SU-DHL-6 (cell line): Measurements from ENCODE around the gene TMEM38B.

ENCODE experiments used
- CTCF ChIP-seq: fragments of 200-600 bp; sonication (generic); IDR thresholded peaks from one replicate; pipeline ENCODE4 v1.5.1; 2017; ENCODE audit warnings: antibody characterized with exemption, mild to moderate bottlenecking, low read length, moderate library complexity; ENCODE audit not compliant: insufficient read depth, poor library complexity, severe bottlenecking
- EZH2phosphoT487 ChIP-seq: fragments of 200-600 bp; sonication (generic), shearing (Covaris generic); conservative IDR thresholded peaks from 2 replicates; pipeline ENCODE4 v1.6.1; 2018; ENCODE audit warnings: mild to moderate bottlenecking, antibody characterized with exemption, low read length, moderate library complexity, mixed read lengths

GRCh38 chr9:105647595-105648349, 46.6 kb upstream of the TMEM38B start:
- TF ChIP-seq CTCF = no peak
- TF ChIP-seq EZH2phosphoT487 = no peak
